ENCODE measurements around the gene MYCN.

DNA sequence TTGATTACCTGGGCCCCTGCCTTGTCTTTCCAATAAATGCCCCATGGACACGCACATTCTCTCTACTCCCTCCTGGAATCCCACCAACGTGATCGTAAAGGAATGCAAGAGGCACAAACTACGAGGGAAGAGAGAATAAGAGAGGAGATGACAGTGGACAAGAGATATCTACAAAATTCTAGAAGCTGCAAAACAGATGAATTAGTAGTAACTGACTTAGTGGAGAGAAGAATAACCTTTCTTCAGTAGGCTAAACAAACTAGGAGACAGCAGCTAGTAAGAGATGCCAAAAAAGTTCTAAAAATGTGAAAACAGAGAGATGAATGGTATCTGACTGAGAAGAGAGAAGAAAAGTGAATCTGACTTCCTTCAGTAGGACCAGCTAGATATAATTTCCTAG is 43.5 kb upstream of the MYCN start:
- TF ChIP-seq YY1 (IDR thresholded peaks at IDR 0.05; ENCODE audit: insufficient read depth, insufficient read length) (no peak), ZNF274 (IDR thresholded peaks at IDR 0.05; ENCODE audit: low read depth, low read length) (no peak)

Data from NT2/D1 (cell line).